Motor neuron (in vitro differentiated cells): ENCODE data around the gene AMPD2. TPM values are rescaled to one million over a fixed set of nuclear protein-coding genes. Genes with fewer than 3 reads are reported as not detected.
"Not testable (repeated sequence)": the region's sequence is repeated elsewhere in the genome, so short reads cannot be mapped to it uniquely, and the experiment has no call there.

Experiments used
- ATAC-seq, 8 experiments: fragments of 200-7000 bp; cut with Tn5 transposase; replicated peaks in 6 of 8; 2 replicates each; pipeline ENCODE4 v1.8.0; 2021; ENCODE audit warnings: mild to moderate bottlenecking in 8 of 8, moderate library complexity in 8 of 8
- H3K27ac ChIP-seq, 2 donors: fragments of 250-450 bp; sonication (Bioruptor Pico); 2 replicates each; pipeline ENCODE4 v1.9.0; 2021; ENCODE audit warnings: antibody characterized with exemption in 2 of 2, mild to moderate bottlenecking in 2 of 2, moderate library complexity in 1 of 2
- H3K4me1 ChIP-seq, 2 donors: fragments of 250-450 bp; sonication (Bioruptor Pico); replicated peaks in 1 of 2; 2 replicates each; pipeline ENCODE4 v1.6.1; 2021; ENCODE audit warnings: antibody characterized with exemption in 2 of 2, mild to moderate bottlenecking in 2 of 2, moderate library complexity in 1 of 2
- H3K4me3 ChIP-seq, 5 donors: fragments of 250-450 bp; sonication (Bioruptor Pico); 2 replicates each; pipeline ENCODE4 v1.9.0; 2021; ENCODE audit warnings: antibody characterized with exemption in 5 of 5, mild to moderate bottlenecking in 5 of 5, moderate library complexity in 4 of 5
- WGBS, 10 experiments: fragments of 450-650 bp; shearing (Covaris generic); methylation state at CpG; one replicate each; pipeline ENCODE4 v1.0.0; 2022; 5-methylcytosine and 5-hydroxymethylcytosine counted together
- in situ Hi-C, 9 experiments: fragments of 400-800 bp; cut with MboI; loops; one replicate each; pipeline ENCODE4 v1.15.0; 2021; ENCODE audit warnings: low sequenced_read_pairs in 9 of 9, low pct_unique_long_range_greater_than_20kb in 2 of 9; ENCODE audit not compliant: unreplicated experiment in 9 of 9
- total RNA-seq, 8 experiments: library from RNA; unstranded; fragments of 300-600 nt; gene quantifications; 2 replicates each; pipeline versions ENCODE4 v1.2.3 to v1.2.4, GENCODE V29; 2022

AMPD2 gene
- total RNA-seq, 8 experiments from 2014 or later, result 46.3 to 100 (median 61.3) TPM

DNA sequence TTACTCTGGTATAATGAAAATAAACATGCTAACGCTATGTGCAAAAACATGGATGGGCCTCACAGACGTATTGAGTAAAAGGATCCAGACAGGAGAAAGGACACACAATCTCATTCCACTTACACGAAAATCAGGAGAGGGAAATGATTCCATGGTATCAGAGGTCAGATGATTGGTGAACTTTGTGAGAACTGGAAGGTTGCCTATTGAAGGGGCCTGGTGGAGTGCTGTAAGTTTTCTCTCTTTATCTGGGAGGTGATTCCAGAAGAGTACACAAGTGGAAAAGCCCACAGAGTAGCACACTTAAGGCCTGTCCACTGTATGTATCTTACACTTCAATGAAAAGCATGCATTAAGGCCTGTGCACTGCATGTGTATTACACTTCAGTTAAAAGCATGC, 57.8 kb downstream of the AMPD2 start:
- 33 to 100% (median 80%) methylated on average over 2 to 3 of the region's 3 CpGs for WGBS, 10 experiments

GRCh38 chr1:109678637-109679036, 59.0 kb downstream of the AMPD2 start:
- H3K4me3 ChIP-seq, H3K4me1 ChIP-seq, ATAC-seq, in situ Hi-C loops, H3K27ac ChIP-seq: not testable (repeated sequence)
- 57 to 89% (median 83%) methylated on average over 1 to 2 of the region's 2 CpGs; no CpG with 5 or more reads in 1 of the 10 experiments for WGBS, 10 experiments

More for the DNA sequence above, 57.8 kb downstream of the AMPD2 start:
- in situ Hi-C loops, result no loop called here
- no peaks in the 10 kb centered on the region for H3K4me1 ChIP-seq
- no peak overlapping the region for H3K27ac ChIP-seq
- no peak overlapping the region for H3K4me3 ChIP-seq
- ATAC-seq, result no peak

Other genes with a start within 250 kb of the AMPD2 start
- gene SORT1, start 221.9 kb upstream of the AMPD2 start, total RNA-seq, result 10 to 100 TPM in 7 of 8 experiments, 1 to 10 TPM in 1; 6.7 to 52.3 (median 41.4) TPM
- 100 to 1,000 TPM in 1 of 8 experiments, 10 to 100 TPM in 7; 47.3 to 100 (median 72.2) TPM for gene PSMA5, start 193.4 kb upstream of the AMPD2 start, total RNA-seq
- gene SYPL2, start 153.3 kb upstream of the AMPD2 start, total RNA-seq, result 1 to 10 TPM in 2 of 8 experiments, under 1 TPM in 6; 0.11 to 2.2 (median 0.81) TPM
- gene ATXN7L2, start 135.9 kb upstream of the AMPD2 start, total RNA-seq, result 10 to 100 TPM in 4 of 8 experiments, 1 to 10 TPM in 4; 3.7 to 20.1 (median 9.8) TPM
- gene CYB561D1, start 125.7 kb upstream of the AMPD2 start, total RNA-seq, result 10 to 100 TPM in 2 of 8 experiments, 1 to 10 TPM in 6; 5.8 to 12.6 (median 7.5) TPM
- gene AMIGO1, start 110.1 kb upstream of the AMPD2 start, total RNA-seq, result 10 to 100 TPM in 1 of 8 experiments, 1 to 10 TPM in 7; 3.5 to 11.5 (median 6.7) TPM
- gene GPR61, start 80.0 kb upstream of the AMPD2 start, total RNA-seq, result 1 to 10 TPM in 6 of 8 experiments, under 1 TPM in 2; 0.56 to 5.8 (median 2.6) TPM
- 10 to 100 TPM in 7 of 8 experiments, 1 to 10 TPM in 1; 8.8 to 15.5 (median 13.9) TPM for gene GNAI3, start 71.2 kb upstream of the AMPD2 start, total RNA-seq
- not detected for gene GNAT2, start 221 bp upstream of the AMPD2 start, total RNA-seq
- 10 to 100 TPM in 3 of 8 experiments, 1 to 10 TPM in 5; 6.5 to 46.1 (median 9.1) TPM for gene GSTM4, start 36.3 kb downstream of the AMPD2 start, total RNA-seq
- gene GSTM2, start 48.2 kb downstream of the AMPD2 start, total RNA-seq, result 100 to 1,000 TPM in 2 of 8 experiments, 10 to 100 TPM in 6; 18.6 to 116 (median 28.1) TPM
- gene GSTM1, start 68.0 kb downstream of the AMPD2 start, total RNA-seq, result 1 to 10 TPM in 3 of 8 experiments, not detected in 5; 2.6 to 5.2 (median 3.7) TPM
- gene GSTM5, start 92.4 kb downstream of the AMPD2 start, total RNA-seq, result 1 to 10 TPM in 3 of 8 experiments, under 1 TPM in 4, not detected in 1; 0.05 to 2.9 (median 0.82) TPM
- gene GSTM3, start 121.2 kb downstream of the AMPD2 start, total RNA-seq, result 100 to 1,000 TPM in 3 of 8 experiments, 10 to 100 TPM in 5; 61.8 to 639 (median 82.1) TPM
- gene EPS8L3, start 144.1 kb downstream of the AMPD2 start, total RNA-seq, result 1 to 10 TPM in 2 of 8 experiments, not detected in 6; 1.0 to 3.1 TPM